H9 (cell line): ENCODE measurements around the gene MEPCE. TPM values are rescaled to one million over a fixed set of nuclear protein-coding genes. Genes with fewer than 3 reads are reported as not detected.
A peak's percentile ranks its signal among the peaks of the same experiment; 100 is the strongest.

Source experiments
- DNase-seq: peaks from one replicate; pipeline ENCODE4 v3.0.0-alpha.2; 2017
- H2AFZ ChIP-seq: one replicate; pipeline ENCODE4 v1.6.1; 2013; ENCODE audit warnings: mild to moderate bottlenecking, low read length, control low read depth, moderate library complexity
- H2AK5ac ChIP-seq: 2 replicates; pipeline ENCODE4 v1.6.1; 2013; ENCODE audit warnings: low read length, control low read depth, mixed read lengths; ENCODE audit not compliant: insufficient read length
- H2BK120ac ChIP-seq: one replicate; pipeline ENCODE4 v1.6.1; 2013; ENCODE audit warnings: low read depth, mild to moderate bottlenecking, low read length, control low read depth, inconsistent platforms; ENCODE audit not compliant: poor library complexity, severe bottlenecking
- H2BK12ac ChIP-seq: 2 replicates; pipeline ENCODE4 v1.6.1; 2013; ENCODE audit warnings: low read length, control low read depth, mixed read lengths, low read depth; ENCODE audit not compliant: insufficient read length
- H2BK15ac ChIP-seq: 2 replicates; pipeline ENCODE4 v1.6.1; 2013; ENCODE audit warnings: low read depth, low read length, control low read depth
- H2BK20ac ChIP-seq: one replicate; pipeline ENCODE4 v1.6.1; 2013; ENCODE audit warnings: low read depth, mild to moderate bottlenecking, low read length, control low read depth, inconsistent platforms; ENCODE audit not compliant: poor library complexity, severe bottlenecking
- H2BK5ac ChIP-seq: 2 replicates; pipeline ENCODE4 v1.6.1; 2013; ENCODE audit warnings: low read length, control low read depth, mixed read lengths; ENCODE audit not compliant: insufficient read length
- H3K14ac ChIP-seq: 2 replicates; pipeline ENCODE4 v1.6.1; 2013; ENCODE audit warnings: low read length, control low read depth; ENCODE audit not compliant: insufficient read depth
- H3K18ac ChIP-seq: 2 replicates; pipeline ENCODE4 v1.6.1; 2013; ENCODE audit warnings: low read depth, mild to moderate bottlenecking, mixed read lengths, low read length, control low read depth; ENCODE audit not compliant: insufficient read length
- H3K23ac ChIP-seq: 2 replicates; pipeline ENCODE4 v1.6.1; 2013; ENCODE audit warnings: low read length, control low read depth, mixed read lengths, low read depth; ENCODE audit not compliant: insufficient read length
- H3K23me2 ChIP-seq: 2 replicates; pipeline ENCODE4 v1.6.1; 2013; ENCODE audit warnings: low read depth, mild to moderate bottlenecking, mixed read lengths, low read length, control low read depth; ENCODE audit not compliant: insufficient read length, poor library complexity, severe bottlenecking
- H3K27ac ChIP-seq: 2 replicates; pipeline ENCODE4 v1.5.1; 2013; ENCODE audit warnings: low read length, control low read depth, mixed read lengths, low read depth; ENCODE audit not compliant: insufficient read length
- H3K27me3 ChIP-seq: 2 replicates; pipeline ENCODE4 v1.6.1; 2013; ENCODE audit warnings: low read length, control low read depth, inconsistent platforms; ENCODE audit not compliant: insufficient read depth
- H3K4ac ChIP-seq: 2 replicates; pipeline ENCODE4 v1.6.1; 2013; ENCODE audit warnings: low read depth, mild to moderate bottlenecking, control low read depth, inconsistent platforms, low read length, moderate library complexity
- H3K4me1 ChIP-seq: 2 replicates; pipeline ENCODE4 v1.6.1; 2013; ENCODE audit warnings: low read length, control low read depth, inconsistent platforms; ENCODE audit not compliant: insufficient read depth
- H3K4me2 ChIP-seq: 2 replicates; pipeline ENCODE4 v1.6.1; 2013; ENCODE audit warnings: low read length, control low read depth, mixed read lengths; ENCODE audit not compliant: insufficient read length, insufficient read depth
- H3K56ac ChIP-seq: 2 replicates; pipeline ENCODE4 v1.6.1; 2013; ENCODE audit warnings: low read depth, mild to moderate bottlenecking, mixed read lengths, low read length, control low read depth; ENCODE audit not compliant: insufficient read length
- H3K79me1 ChIP-seq: 2 replicates; pipeline ENCODE4 v1.6.1; 2013; ENCODE audit warnings: low read depth, mild to moderate bottlenecking, moderate library complexity, low read length, control low read depth, inconsistent platforms; ENCODE audit not compliant: insufficient read depth, poor library complexity, severe bottlenecking
- H3K79me2 ChIP-seq: 2 replicates; pipeline ENCODE4 v1.6.1; 2013; ENCODE audit warnings: low read length, control low read depth, inconsistent platforms; ENCODE audit not compliant: insufficient read depth
- H3K9ac ChIP-seq: 2 replicates; pipeline ENCODE4 v1.6.1; 2013; ENCODE audit warnings: low read length, control low read depth, mixed read lengths; ENCODE audit not compliant: insufficient read length; ENCODE audit errors: extremely low read depth
- H3K9me3 ChIP-seq: one replicate; pipeline ENCODE4 v1.6.1; 2013; ENCODE audit warnings: low read depth, low read length, inconsistent platforms; ENCODE audit not compliant: control insufficient read depth
- H3T11ph ChIP-seq: one replicate; pipeline ENCODE4 v1.6.1; 2013; ENCODE audit warnings: mild to moderate bottlenecking, low read length, control low read depth, inconsistent platforms
- H4K20me1 ChIP-seq: one replicate; pipeline ENCODE4 v1.6.1; 2013; ENCODE audit not compliant: control insufficient read depth, insufficient read length, insufficient read depth
- H4K5ac ChIP-seq: 2 replicates; pipeline ENCODE4 v1.6.1; 2013; ENCODE audit warnings: low read depth, mild to moderate bottlenecking, mixed read lengths, low read length, control low read depth; ENCODE audit not compliant: insufficient read length
- H4K8ac ChIP-seq: replicated peaks from 2 replicates; pipeline ENCODE4 v1.6.1; 2013; ENCODE audit warnings: low read length, control low read depth, mixed read lengths, low read depth; ENCODE audit not compliant: insufficient read length
- H4K91ac ChIP-seq: 2 replicates; pipeline ENCODE4 v1.6.1; 2013; ENCODE audit warnings: low read depth, mild to moderate bottlenecking, moderate library complexity, mixed read lengths, low read length, control low read depth; ENCODE audit not compliant: insufficient read length
- H3K27ac Mint-ChIP-seq, 3 experiments: 2 replicates in 2 of 3; 3 replicates in 1 of 3; pipeline ENCODE4 v1.8.0; 2020 to 2021; ENCODE audit warnings: mixed read lengths in 3 of 3, mild to moderate bottlenecking in 1 of 3, moderate library complexity in 1 of 3
- H3K27me3 Mint-ChIP-seq: 2 replicates; pipeline ENCODE4 v1.8.0; 2021; ENCODE audit warnings: low read depth, mild to moderate bottlenecking, moderate library complexity, mixed read lengths
- H3K36me3 Mint-ChIP-seq, 3 experiments: 2 replicates in 2 of 3; 3 replicates in 1 of 3; pipeline ENCODE4 v1.8.0; 2020 to 2021; ENCODE audit warnings: low read depth in 3 of 3, mixed read lengths in 3 of 3; ENCODE audit not compliant: insufficient read depth in 1 of 3
- H3K4me1 Mint-ChIP-seq, 2 experiments: 2 replicates each; pipeline ENCODE4 v1.8.0; 2020; ENCODE audit warnings: mixed read lengths in 2 of 2
- H3K4me3 Mint-ChIP-seq, 2 experiments: 2 replicates in 1 of 2; 3 replicates in 1 of 2; pipeline ENCODE4 v1.8.0; 2020 to 2021; ENCODE audit warnings: mild to moderate bottlenecking in 2 of 2, mixed read lengths in 2 of 2, moderate library complexity in 1 of 2
- H3K9me3 Mint-ChIP-seq, 2 experiments: 2 replicates in 1 of 2; 3 replicates in 1 of 2; pipeline ENCODE4 v1.8.0; 2020; ENCODE audit warnings: mild to moderate bottlenecking in 2 of 2, mixed read lengths in 2 of 2, moderate library complexity in 1 of 2
- WGBS: extraction: QIAGEN DNeasy Blood & Tissue Kit; methylation state at CpG from one replicate; pipeline ENCODE4 v1.1.7; 2013; ENCODE audit warnings: missing lambda C conversion rate, low lambda C conversion rate, mixed read lengths; ENCODE audit not compliant: insufficient read length; ENCODE audit errors: extremely low coverage; 5-methylcytosine and 5-hydroxymethylcytosine counted together
- total RNA-seq: library from RNA; stranded (reverse); gene quantifications from 2 replicates; pipeline ENCODE4 v1.2.1, GENCODE V29; 2021
- TF ChIP-seq, protein P1 (sequence below): fragments of 200-600 bp; sonication (generic); conservative IDR thresholded peaks from 3 replicates; pipeline ENCODE4 v1.8.0; 2021; ENCODE audit warnings: antibody characterized with exemption, mild to moderate bottlenecking

MEPCE gene
- total RNA-seq, 1 experiment from 2014 or later: 68.0 TPM

DNA sequence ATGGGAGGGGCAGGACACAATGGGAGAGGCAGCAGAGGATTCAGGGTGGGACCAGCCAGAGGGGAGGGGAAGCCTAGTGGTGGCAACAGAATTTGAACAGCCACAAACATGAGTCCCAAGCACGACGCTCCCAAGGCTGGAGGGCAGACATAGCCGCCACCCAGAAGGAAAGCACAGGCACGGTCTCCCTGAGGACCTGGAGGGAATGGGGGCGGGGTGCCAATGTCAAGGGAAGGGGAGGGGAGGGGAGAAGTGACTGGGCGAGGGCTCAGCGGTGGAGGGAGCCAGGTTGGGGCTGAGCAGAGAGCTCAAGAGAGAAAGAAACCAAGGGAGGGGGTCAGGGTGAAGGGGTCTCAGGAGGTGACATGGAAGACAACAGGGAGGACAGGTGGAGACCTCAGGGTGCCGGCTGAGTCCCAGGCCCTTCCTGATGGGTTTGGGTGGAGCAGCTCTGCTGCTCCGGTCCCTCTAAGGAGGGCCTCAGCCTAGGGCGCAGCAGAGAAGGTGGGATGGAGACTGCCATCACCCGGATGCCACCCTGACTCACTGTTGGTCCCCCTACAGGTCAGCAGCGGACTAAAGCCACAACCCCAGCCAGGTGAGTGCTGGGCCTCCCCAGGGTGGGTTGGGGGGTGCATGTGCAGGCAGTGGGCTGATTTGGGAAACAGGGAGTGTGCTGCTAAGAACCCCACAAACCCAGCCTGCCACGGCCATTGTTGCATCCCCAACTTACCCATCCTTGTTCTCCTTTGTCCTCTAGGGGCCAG is 32.1 kb upstream of the MEPCE start:
- H3K18ac ChIP-seq: no peak overlapping the region
- DNase-seq: peak; percentile 49
- H3K27ac ChIP-seq: no peak overlapping the region
- H3K56ac ChIP-seq: no peak overlapping the region
- no peak overlapping the region for H3K4me2 ChIP-seq
- H3K79me2 ChIP-seq: no peaks in the 10 kb centered on the region
- TF ChIP-seq, protein P1, sequence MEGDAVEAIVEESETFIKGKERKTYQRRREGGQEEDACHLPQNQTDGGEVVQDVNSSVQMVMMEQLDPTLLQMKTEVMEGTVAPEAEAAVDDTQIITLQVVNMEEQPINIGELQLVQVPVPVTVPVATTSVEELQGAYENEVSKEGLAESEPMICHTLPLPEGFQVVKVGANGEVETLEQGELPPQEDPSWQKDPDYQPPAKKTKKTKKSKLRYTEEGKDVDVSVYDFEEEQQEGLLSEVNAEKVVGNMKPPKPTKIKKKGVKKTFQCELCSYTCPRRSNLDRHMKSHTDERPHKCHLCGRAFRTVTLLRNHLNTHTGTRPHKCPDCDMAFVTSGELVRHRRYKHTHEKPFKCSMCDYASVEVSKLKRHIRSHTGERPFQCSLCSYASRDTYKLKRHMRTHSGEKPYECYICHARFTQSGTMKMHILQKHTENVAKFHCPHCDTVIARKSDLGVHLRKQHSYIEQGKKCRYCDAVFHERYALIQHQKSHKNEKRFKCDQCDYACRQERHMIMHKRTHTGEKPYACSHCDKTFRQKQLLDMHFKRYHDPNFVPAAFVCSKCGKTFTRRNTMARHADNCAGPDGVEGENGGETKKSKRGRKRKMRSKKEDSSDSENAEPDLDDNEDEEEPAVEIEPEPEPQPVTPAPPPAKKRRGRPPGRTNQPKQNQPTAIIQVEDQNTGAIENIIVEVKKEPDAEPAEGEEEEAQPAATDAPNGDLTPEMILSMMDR: peak; percentile 40; the same call in 2 of the 3 replicates
- no peaks in the 10 kb centered on the region for H3K36me3 Mint-ChIP-seq
- no peak overlapping the region for H2AK5ac ChIP-seq
- peaks cover 16 to 34% of the 10 kb centered on the region in 2 experiments for H3K4me1 Mint-ChIP-seq
- no peak overlapping the region for H3K14ac ChIP-seq
- no peaks in the 10 kb centered on the region for H3K4me1 ChIP-seq
- no peaks in the 10 kb centered on the region for H3K9me3 ChIP-seq
- no peak overlapping the region for H2BK12ac ChIP-seq
- peaks cover 2% of the 10 kb centered on the region for H3K23me2 ChIP-seq
- no peak overlapping the region for H4K91ac ChIP-seq
- H3K23ac ChIP-seq: no peak overlapping the region
- no peaks in the 10 kb centered on the region for H3K79me1 ChIP-seq
- no peak overlapping the region for H2BK120ac ChIP-seq
- no peak overlapping the region for H2BK15ac ChIP-seq
- no peak overlapping the region for H2BK20ac ChIP-seq
- no peak overlapping the region for H3T11ph ChIP-seq
- WGBS: no CpG with 5 or more reads among the region's 13 CpGs
- H3K4me3 Mint-ChIP-seq: no peak overlapping the region
- H3K27ac Mint-ChIP-seq: no peak overlapping the region
- H3K27me3 Mint-ChIP-seq: peaks cover 37% of the 10 kb centered on the region
- H4K8ac ChIP-seq: no peak overlapping the region
- H2AFZ ChIP-seq: no peak overlapping the region
- no peaks in the 10 kb centered on the region for H3K9me3 Mint-ChIP-seq
- H4K20me1 ChIP-seq: no peaks in the 10 kb centered on the region
- no peak overlapping the region for H4K5ac ChIP-seq
- H3K27me3 ChIP-seq: no peaks in the 10 kb centered on the region
- no peak overlapping the region for H2BK5ac ChIP-seq
- no peak overlapping the region for H3K4ac ChIP-seq
- H3K9ac ChIP-seq: no peak overlapping the region
